ENCODE data around the gene LALBA. TPM values are rescaled to one million over a fixed set of nuclear protein-coding genes. Genes with fewer than 3 reads are reported as not detected.

Gene LALBA
- polyA plus RNA-seq, 1 of the 3 experiments (the other 2 are of a cell fraction), result not detected

DNA sequence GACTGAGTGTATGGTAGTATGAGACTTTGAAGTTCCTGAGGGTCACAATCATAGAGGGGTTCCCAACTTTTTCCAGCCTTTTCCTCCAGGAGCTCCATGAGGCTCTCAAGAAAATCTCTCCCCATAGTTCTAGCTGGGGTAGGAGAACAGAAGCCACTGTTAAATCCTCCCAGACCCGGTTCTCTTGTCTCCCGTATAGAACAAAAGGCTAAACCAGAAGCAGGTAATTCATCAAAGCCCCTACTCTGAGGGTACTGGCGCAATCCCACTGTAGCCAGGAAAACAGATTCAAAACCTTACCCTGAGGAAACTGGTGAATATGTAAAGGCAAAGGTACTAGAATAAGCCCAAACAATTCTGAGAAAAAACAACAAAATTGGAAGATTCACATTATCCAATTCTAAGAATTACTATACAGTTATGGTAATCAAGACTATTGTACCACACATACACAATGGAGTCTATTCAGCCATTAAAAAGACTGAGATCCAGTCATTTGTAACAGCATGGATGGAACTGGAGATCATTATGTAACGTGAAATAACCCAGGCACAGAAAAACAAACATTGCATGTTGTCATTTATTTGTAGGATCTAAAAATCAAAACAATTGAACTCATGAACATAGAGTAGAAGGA is 23.9 kb downstream of the LALBA start:
- H2AFZ ChIP-seq (ENCODE audit: low read depth), result no peak overlapping the region
- H3K27ac ChIP-seq (ENCODE audit: low read depth in 2 of 2, low read length in 1 of 2), result no peak overlapping the region
- TF ChIP-seq MXI1 (IDR thresholded peaks at IDR 0.05; ENCODE audit: low read depth, low read length) (no peak), POLR2AphosphoS5 (IDR thresholded peaks at IDR 0.05; ENCODE audit: low read depth, low read length) (no peak), TCF12 (IDR thresholded peaks at IDR 0.05) (no peak), EZH2phosphoT487 (IDR thresholded peaks at IDR 0.05; ENCODE audit: borderline replicate concordance, low read depth) (no peak)
- no peak overlapping the region for H3K9ac ChIP-seq
- no peaks in the 10 kb centered on the region for H3K9me3 ChIP-seq
- ChIA-PET POLR2A (no interaction called here), CTCF (interaction anchor here (0.7 kb wide), 2 partner anchors 72 to 87 kb away, joined by 3 read pairs; no protein-coding TSS in a partner anchor)
- H3K4me2 ChIP-seq, result no peak overlapping the region
- no peak for DNase-seq
- no peaks in the 10 kb centered on the region for H3K4me1 ChIP-seq (ENCODE audit: control insufficient read depth in 1 of 2, insufficient read depth in 2 of 2, low read depth in 1 of 2, low read length in 1 of 2)
- H3K79me2 ChIP-seq (ENCODE audit: insufficient read depth), result no peaks in the 10 kb centered on the region
- peaks cover 7% of the 10 kb centered on the region for H3K27me3 ChIP-seq (ENCODE audit: insufficient read depth)
- H3K9me2 ChIP-seq, result no peaks in the 10 kb centered on the region
- no peaks in the 10 kb centered on the region for H3F3A ChIP-seq (replicated peaks; ENCODE audit: insufficient read depth)
- H3K4me3 ChIP-seq (ENCODE audit: low read depth in 2 of 2, low read length in 1 of 2), result no peak overlapping the region
- H4K20me1 ChIP-seq (ENCODE audit: insufficient read depth), result no peaks in the 10 kb centered on the region
- H3K36me3 ChIP-seq (replicated peaks in 1 of 2; ENCODE audit: control insufficient read depth in 1 of 2, insufficient read depth in 2 of 2, low read length in 1 of 2), result no peaks in the 10 kb centered on the region
- 6% methylated on average over 4 of the region's 4 CpGs for WGBS (ENCODE audit: low lambda C conversion rate)

DNA sequence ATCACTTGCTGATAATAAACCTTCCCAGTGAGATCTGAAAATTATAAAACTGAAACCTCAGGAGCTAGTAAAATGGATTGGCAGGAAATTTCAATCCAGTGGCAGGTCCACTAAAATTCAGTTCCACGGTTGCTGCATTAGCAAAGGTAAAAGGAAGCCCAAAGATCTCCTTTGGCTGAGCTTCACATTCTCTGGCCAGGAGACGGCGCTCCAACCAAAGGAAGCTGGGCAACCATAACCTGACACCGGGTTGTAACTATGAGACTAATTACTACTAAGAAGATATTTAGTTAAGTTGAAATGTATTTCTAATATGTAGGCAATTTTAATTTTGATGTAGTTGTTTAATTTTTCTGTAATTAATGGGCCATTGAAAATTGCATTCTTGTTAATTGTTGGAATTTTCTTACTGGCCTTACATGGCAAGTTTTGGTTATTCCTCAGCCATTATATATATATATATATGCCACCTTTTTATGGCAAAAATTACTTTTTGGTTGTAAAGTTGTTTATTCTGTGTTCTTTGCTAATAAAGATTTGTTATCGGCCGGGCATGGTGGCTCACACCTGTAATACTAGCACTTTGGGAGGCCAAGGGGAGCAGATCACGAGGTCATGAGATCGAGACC is 27.4 kb downstream of the LALBA start:
- Histone ChIP-seq H3K36me3 (replicated peaks in 1 of 2; ENCODE audit: control insufficient read depth in 1 of 2, insufficient read depth in 2 of 2, low read length in 1 of 2) (no peaks in the 10 kb centered on the region), H3F3A (replicated peaks; ENCODE audit: insufficient read depth) (no peaks in the 10 kb centered on the region), H3K27ac (ENCODE audit: low read depth in 2 of 2, low read length in 1 of 2) (no peak overlapping the region), H3K4me3 (ENCODE audit: low read depth in 2 of 2, low read length in 1 of 2) (no peak overlapping the region; a peak in 1 of 4 replicates), H2AFZ (ENCODE audit: low read depth) (no peak overlapping the region), H3K27me3 (ENCODE audit: insufficient read depth) (peaks cover 7% of the 10 kb centered on the region), H3K79me2 (ENCODE audit: insufficient read depth) (no peaks in the 10 kb centered on the region), H3K4me1 (ENCODE audit: control insufficient read depth in 1 of 2, insufficient read depth in 2 of 2, low read depth in 1 of 2, low read length in 1 of 2) (no peaks in the 10 kb centered on the region), H3K9ac (no peak overlapping the region), H3K9me2 (no peaks in the 10 kb centered on the region), H3K4me2 (no peak overlapping the region), H4K20me1 (ENCODE audit: insufficient read depth) (no peaks in the 10 kb centered on the region), H3K9me3 (no peaks in the 10 kb centered on the region)
- TF ChIP-seq YY1 (IDR thresholded peaks at IDR 0.05; ENCODE audit: low read depth), result no peak
- TF ChIP-seq, protein P1, sequence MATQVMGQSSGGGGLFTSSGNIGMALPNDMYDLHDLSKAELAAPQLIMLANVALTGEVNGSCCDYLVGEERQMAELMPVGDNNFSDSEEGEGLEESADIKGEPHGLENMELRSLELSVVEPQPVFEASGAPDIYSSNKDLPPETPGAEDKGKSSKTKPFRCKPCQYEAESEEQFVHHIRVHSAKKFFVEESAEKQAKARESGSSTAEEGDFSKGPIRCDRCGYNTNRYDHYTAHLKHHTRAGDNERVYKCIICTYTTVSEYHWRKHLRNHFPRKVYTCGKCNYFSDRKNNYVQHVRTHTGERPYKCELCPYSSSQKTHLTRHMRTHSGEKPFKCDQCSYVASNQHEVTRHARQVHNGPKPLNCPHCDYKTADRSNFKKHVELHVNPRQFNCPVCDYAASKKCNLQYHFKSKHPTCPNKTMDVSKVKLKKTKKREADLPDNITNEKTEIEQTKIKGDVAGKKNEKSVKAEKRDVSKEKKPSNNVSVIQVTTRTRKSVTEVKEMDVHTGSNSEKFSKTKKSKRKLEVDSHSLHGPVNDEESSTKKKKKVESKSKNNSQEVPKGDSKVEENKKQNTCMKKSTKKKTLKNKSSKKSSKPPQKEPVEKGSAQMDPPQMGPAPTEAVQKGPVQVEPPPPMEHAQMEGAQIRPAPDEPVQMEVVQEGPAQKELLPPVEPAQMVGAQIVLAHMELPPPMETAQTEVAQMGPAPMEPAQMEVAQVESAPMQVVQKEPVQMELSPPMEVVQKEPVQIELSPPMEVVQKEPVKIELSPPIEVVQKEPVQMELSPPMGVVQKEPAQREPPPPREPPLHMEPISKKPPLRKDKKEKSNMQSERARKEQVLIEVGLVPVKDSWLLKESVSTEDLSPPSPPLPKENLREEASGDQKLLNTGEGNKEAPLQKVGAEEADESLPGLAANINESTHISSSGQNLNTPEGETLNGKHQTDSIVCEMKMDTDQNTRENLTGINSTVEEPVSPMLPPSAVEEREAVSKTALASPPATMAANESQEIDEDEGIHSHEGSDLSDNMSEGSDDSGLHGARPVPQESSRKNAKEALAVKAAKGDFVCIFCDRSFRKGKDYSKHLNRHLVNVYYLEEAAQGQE (IDR thresholded peaks at IDR 0.05; ENCODE audit: low read depth, low read length), result no peak
- TF ChIP-seq, protein P2, sequence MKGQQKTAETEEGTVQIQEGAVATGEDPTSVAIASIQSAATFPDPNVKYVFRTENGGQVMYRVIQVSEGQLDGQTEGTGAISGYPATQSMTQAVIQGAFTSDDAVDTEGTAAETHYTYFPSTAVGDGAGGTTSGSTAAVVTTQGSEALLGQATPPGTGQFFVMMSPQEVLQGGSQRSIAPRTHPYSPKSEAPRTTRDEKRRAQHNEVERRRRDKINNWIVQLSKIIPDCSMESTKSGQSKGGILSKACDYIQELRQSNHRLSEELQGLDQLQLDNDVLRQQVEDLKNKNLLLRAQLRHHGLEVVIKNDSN (IDR thresholded peaks at IDR 0.05; ENCODE audit: borderline replicate concordance, low read depth), result no peak
- TF ChIP-seq RFX5 (IDR thresholded peaks at IDR 0.05; ENCODE audit: low read length), result no peak
- TF ChIP-seq FOXJ3 (CRISPR knock-in tag; IDR thresholded peaks at IDR 0.05), result no peak
- TF ChIP-seq, protein P3, sequence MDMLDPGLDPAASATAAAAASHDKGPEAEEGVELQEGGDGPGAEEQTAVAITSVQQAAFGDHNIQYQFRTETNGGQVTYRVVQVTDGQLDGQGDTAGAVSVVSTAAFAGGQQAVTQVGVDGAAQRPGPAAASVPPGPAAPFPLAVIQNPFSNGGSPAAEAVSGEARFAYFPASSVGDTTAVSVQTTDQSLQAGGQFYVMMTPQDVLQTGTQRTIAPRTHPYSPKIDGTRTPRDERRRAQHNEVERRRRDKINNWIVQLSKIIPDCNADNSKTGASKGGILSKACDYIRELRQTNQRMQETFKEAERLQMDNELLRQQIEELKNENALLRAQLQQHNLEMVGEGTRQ (IDR thresholded peaks at IDR 0.05; ENCODE audit: borderline replicate concordance, low read depth, low read length), result no peak
- TF ChIP-seq, protein P4, sequence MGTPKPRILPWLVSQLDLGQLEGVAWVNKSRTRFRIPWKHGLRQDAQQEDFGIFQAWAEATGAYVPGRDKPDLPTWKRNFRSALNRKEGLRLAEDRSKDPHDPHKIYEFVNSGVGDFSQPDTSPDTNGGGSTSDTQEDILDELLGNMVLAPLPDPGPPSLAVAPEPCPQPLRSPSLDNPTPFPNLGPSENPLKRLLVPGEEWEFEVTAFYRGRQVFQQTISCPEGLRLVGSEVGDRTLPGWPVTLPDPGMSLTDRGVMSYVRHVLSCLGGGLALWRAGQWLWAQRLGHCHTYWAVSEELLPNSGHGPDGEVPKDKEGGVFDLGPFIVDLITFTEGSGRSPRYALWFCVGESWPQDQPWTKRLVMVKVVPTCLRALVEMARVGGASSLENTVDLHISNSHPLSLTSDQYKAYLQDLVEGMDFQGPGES (IDR thresholded peaks at IDR 0.05; ENCODE audit: low read depth, low read length), result no peak
- no peak for TF ChIP-seq GATA2 (CRISPR knock-in tag; IDR thresholded peaks at IDR 0.05)
- TF ChIP-seq, protein P5, sequence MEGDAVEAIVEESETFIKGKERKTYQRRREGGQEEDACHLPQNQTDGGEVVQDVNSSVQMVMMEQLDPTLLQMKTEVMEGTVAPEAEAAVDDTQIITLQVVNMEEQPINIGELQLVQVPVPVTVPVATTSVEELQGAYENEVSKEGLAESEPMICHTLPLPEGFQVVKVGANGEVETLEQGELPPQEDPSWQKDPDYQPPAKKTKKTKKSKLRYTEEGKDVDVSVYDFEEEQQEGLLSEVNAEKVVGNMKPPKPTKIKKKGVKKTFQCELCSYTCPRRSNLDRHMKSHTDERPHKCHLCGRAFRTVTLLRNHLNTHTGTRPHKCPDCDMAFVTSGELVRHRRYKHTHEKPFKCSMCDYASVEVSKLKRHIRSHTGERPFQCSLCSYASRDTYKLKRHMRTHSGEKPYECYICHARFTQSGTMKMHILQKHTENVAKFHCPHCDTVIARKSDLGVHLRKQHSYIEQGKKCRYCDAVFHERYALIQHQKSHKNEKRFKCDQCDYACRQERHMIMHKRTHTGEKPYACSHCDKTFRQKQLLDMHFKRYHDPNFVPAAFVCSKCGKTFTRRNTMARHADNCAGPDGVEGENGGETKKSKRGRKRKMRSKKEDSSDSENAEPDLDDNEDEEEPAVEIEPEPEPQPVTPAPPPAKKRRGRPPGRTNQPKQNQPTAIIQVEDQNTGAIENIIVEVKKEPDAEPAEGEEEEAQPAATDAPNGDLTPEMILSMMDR (IDR thresholded peaks at IDR 0.05), result peak; percentile 60
- no peak for TF ChIP-seq SIN3A (IDR thresholded peaks at IDR 0.05; ENCODE audit: borderline replicate concordance, low read depth, low read length)
- peak; percentile 17 for TF ChIP-seq SMC3 (IDR thresholded peaks at IDR 0.05; ENCODE audit: low read depth, low read length)
- no peak for TF ChIP-seq MEF2A (IDR thresholded peaks at IDR 0.05; ENCODE audit: borderline replicate concordance, low read depth)
- TF ChIP-seq RAD21 (IDR thresholded peaks at IDR 0.05; ENCODE audit: low read length), result peak; percentile 52
- CTCF ChIA-PET, result interaction anchor here (0.9 to 3.7 kb wide), 6 partner anchors 16 to 211 kb away, joined by 3 to 30 read pairs (median 6); no protein-coding TSS in a partner anchor
- POLR2A ChIA-PET, result no interaction called here
- WGBS (ENCODE audit: low lambda C conversion rate), result 20% methylated on average over 8 of the region's 8 CpGs
- no peak for DNase-seq

Data from SK-N-SH (cell line).